Activated CD4-positive, alpha-beta memory T cell treated with anti-CD3 and anti-CD28 coated beads, Interleukin-2, amount 10 ng/mL, durations not matched to agents 7 days and 5 days (primary cell): ENCODE data around the gene FLT4. TPM values are rescaled to one million over a fixed set of nuclear protein-coding genes. Genes with fewer than 3 reads are reported as not detected.
A peak's percentile ranks its signal among the peaks of the same experiment; 100 is the strongest.
"Not testable (repeated sequence)": the region's sequence is repeated elsewhere in the genome, so short reads cannot be mapped to it uniquely, and the experiment has no call there.

ENCODE experiments used
- CTCF ChIA-PET: fragments of 350-600 bp; sonication (Branson Sonifier 250); formaldehyde crosslinking; loops from one replicate; lab custom pipeline; 2021; ENCODE audit warnings: antibody characterized with exemption, inconsistent platforms; lab: Charles Lee
- POLR2A ChIA-PET: fragments of 350-600 bp; sonication (Branson Sonifier 250); formaldehyde crosslinking; loops from one replicate; lab custom pipeline; 2021; ENCODE audit warnings: antibody characterized with exemption; lab: Charles Lee
- DNase-seq: peaks from one replicate; pipeline ENCODE4 v3.0.0-alpha.2; 2020
- H3K27ac Mint-ChIP-seq: one replicate; pipeline ENCODE4 v1.8.0; 2021; ENCODE audit warnings: mild to moderate bottlenecking, mixed read lengths
- H3K27me3 Mint-ChIP-seq: one replicate; pipeline ENCODE4 v1.8.0; 2021; ENCODE audit warnings: mixed read lengths
- H3K36me3 Mint-ChIP-seq: one replicate; pipeline ENCODE4 v1.8.0; 2021; ENCODE audit warnings: low read depth, mixed read lengths
- H3K4me1 Mint-ChIP-seq: one replicate; pipeline ENCODE4 v1.8.0; 2021; ENCODE audit warnings: mixed read lengths
- H3K4me3 Mint-ChIP-seq: one replicate; pipeline ENCODE4 v1.8.0; 2021; ENCODE audit warnings: mild to moderate bottlenecking, mixed read lengths
- H3K9me3 Mint-ChIP-seq: one replicate; pipeline ENCODE4 v1.8.0; 2021; ENCODE audit warnings: mixed read lengths
- total RNA-seq, 2 experiments: library from RNA; stranded (reverse); gene quantifications; one replicate each; pipeline ENCODE4 v1.2.3, GENCODE V29; 2021

The FLT4 gene
- total RNA-seq, 2 experiments from 2014 or later, result 0.38 to 0.45 TPM

DNA sequence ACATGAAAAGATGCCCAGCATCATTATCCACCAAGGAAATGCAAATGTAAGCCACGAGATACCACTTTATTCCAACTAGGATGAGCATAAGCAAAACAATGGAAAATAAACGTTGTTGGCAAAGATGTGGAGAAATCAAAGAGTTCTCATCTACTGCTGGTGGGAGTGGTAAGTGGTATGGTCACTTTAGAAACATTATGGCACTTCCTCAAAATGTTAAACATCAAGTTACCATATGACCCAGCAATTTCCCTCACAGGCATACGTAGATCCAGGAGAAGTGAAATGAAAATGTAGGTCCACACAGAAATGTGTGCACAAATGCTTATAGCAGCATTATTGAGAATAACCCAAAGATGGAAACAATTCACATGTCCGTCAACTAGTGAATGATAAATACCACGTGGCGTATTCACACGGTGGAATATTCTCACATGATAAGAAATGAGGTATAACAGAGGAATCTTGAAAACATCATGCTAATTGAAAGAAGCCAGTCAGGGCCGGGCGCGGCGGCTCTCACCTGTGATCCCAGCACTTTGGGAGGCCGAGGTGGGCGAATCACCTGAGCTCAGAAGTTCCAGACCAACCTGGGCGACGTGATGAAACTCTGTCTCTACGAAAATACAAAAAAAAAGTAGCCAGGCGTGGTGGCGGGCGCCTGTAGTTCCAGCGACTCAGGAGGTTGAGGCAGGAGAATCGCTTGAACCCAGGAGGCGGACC, 16.4 kb upstream of the FLT4 start:
- Mint-ChIP-seq H3K27ac (no peak overlapping the region), H3K4me1 (peaks cover 4% of the 10 kb centered on the region), H3K27me3 (peaks cover 5% of the 10 kb centered on the region), H3K4me3 (no peak overlapping the region), H3K9me3 (no peaks in the 10 kb centered on the region), H3K36me3 (no peaks in the 10 kb centered on the region)
- POLR2A ChIA-PET, result no interaction called here
- CTCF ChIA-PET, result no interaction called here
- DNase-seq, result no peak

DNA sequence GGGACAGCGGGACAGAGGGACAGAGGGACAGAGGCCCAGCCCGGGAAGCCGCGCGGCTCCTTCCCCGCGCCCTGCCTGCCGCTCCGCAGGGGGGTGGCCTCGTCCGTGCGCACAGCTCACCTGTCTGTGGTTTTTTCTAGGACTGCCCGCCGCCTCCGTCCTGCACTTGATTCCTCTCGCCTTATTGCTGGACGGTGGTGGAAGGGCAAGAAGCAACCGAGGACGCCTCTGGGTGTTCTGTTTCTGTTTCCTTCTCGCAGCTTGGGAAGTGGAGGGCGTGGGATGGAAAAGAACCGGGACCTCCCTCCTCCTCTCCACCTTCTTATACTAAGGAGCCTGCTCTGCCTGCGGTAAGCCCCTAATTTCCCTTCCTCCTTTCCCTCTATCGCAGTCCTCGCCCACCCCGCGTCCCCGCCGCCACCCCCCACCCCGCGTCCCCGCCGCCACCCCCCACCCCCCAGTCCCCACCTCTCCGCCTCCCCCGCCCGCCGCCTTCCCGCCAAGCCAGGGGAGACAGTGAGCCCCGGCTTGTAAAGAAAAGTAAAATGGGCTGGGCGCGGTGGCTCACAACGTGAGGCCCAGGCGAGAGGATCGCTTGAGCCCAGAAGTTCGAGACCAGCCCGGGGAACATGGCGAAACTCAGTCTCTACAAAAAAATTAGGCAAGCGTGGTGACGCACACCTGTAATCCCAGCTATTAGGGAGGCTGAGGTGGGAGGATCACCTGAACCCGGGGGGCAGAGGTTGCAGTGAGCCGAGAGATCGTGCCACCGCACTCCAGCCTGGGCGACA, 9.6 kb upstream of the FLT4 start:
- Mint-ChIP-seq H3K4me1 (no peaks in the 10 kb centered on the region), H3K36me3 (no peaks in the 10 kb centered on the region), H3K4me3 (no peak overlapping the region), H3K9me3 (no peaks in the 10 kb centered on the region), H3K27me3 (peaks cover 29% of the 10 kb centered on the region), H3K27ac (no peak overlapping the region)
- ChIA-PET POLR2A (no interaction called here), CTCF (no interaction called here)
- no peak for DNase-seq

DNA sequence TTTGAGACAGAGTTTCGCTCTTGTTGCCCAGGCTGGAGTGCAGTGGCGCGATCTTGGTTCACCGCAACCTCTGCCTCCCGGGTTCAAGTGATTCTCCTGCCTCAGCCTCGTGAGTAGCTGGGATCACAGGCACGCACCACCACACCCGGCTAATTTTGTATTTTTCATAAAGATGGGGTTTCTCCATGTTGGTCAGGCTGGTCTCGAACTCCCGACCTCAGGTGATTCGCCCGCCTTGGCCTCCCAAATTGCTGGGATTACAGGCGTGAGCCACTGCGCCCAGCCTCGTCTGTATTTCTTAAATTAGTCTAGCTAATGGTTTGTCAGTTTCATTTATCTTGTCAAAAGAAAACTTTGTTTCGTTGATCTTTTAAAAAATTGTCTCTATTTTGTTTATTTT, 5.8 kb upstream of the FLT4 start:
- H3K27ac Mint-ChIP-seq, DNase-seq, H3K36me3 Mint-ChIP-seq, CTCF ChIA-PET, H3K9me3 Mint-ChIP-seq, H3K4me1 Mint-ChIP-seq, POLR2A ChIA-PET, H3K4me3 Mint-ChIP-seq: not testable (repeated sequence)
- H3K27me3 Mint-ChIP-seq, result peaks cover 41% of the 10 kb centered on the region

DNA sequence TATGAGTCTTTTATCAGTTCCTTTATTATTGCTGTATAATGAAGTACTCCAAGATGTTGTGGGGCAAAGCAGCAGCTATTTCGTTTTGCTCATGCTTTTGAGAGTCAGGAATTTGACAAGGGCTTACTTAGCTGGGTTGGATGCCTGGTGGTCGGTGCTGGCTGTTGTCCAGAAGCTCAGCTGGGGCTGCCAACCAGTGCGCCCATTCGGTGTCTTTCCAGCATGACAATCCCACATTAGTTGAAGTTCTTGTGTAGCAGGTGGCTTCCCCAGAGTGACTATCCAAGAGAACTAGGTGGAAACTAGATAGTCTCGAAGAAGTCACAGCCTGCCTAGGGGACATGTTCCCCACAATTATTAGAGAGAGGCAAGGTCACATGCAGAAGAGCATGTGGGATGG, 3.4 kb upstream of the FLT4 start:
- no peaks in the 10 kb centered on the region for H3K9me3 Mint-ChIP-seq
- POLR2A ChIA-PET, result no interaction called here
- DNase-seq, result no peak
- no peak overlapping the region for H3K4me3 Mint-ChIP-seq
- no peak overlapping the region for H3K27ac Mint-ChIP-seq
- H3K36me3 Mint-ChIP-seq, result no peaks in the 10 kb centered on the region
- peaks cover 11% of the 10 kb centered on the region for H3K4me1 Mint-ChIP-seq
- H3K27me3 Mint-ChIP-seq, result peaks cover 45% of the 10 kb centered on the region
- CTCF ChIA-PET, result no interaction called here

DNA sequence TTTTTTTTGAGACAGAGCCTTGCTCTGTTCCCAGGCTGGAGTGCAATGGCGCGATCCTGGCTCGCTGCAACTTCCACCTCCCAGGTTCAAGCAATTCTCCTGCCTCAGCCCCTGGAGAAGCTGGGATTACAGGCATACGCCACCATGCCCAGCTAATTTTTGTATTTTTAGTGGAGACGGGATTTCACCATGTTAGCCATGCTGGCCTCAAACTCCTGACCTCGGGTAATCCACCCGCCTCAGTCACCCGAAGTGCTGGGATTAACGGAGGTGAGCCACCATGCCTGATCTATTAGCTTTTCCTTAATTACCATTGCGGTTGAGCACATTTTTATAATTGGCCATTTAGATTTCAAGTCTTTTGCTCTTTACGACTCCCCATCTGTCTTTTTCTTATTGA, 2.9 kb upstream of the FLT4 start:
- POLR2A ChIA-PET, result no interaction called here
- CTCF ChIA-PET, result no interaction called here
- Mint-ChIP-seq H3K27me3 (peaks cover 48% of the 10 kb centered on the region), H3K27ac (no peak overlapping the region), H3K9me3 (no peaks in the 10 kb centered on the region), H3K36me3 (no peaks in the 10 kb centered on the region), H3K4me1 (peaks cover 11% of the 10 kb centered on the region), H3K4me3 (no peak overlapping the region)
- no peak for DNase-seq

DNA sequence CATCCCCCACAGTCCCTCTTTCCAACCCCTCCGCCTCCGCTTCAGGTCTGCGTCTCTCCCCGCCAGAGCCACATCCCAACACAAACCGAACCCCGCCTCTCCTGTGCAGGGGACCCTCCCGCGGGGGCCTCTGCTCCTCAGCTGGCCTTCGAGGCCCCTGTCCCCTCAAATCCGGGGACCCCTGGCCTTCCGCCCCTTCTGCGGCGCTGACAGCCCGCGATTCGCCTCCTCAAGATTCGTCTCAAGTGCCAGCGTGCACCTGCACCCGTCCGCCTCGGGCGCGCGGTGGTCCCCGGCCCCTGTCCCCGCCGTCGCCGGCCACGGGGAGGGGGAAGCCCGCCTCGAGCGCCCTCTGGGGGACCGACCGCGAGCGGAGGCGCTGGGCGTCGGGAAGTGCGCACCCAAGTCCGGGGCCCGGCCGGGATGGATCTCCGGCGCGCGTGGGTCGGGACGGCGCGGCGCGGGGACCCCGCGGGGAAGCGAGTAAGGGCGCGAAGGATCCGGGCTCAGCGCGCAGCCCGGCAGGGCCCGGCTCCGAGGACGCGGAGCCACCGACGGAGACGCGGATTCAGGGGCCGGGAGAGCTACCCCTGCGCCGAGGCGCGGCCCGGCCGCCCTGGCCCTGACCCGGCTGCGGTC, 623 bp downstream of the FLT4 start:
- Mint-ChIP-seq H3K27me3 (peaks cover 42% of the 10 kb centered on the region), H3K36me3 (no peaks in the 10 kb centered on the region), H3K4me3 (peak overlapping the region; percentile 56), H3K27ac (no peak overlapping the region), H3K9me3 (no peaks in the 10 kb centered on the region), H3K4me1 (peaks cover 11% of the 10 kb centered on the region)
- DNase-seq, result no peak
- ChIA-PET CTCF (interaction anchor here (1.1 kb wide), 1 partner anchor 22 kb away, joined by 5 read pairs; no protein-coding TSS in a partner anchor), POLR2A (no interaction called here)

DNA sequence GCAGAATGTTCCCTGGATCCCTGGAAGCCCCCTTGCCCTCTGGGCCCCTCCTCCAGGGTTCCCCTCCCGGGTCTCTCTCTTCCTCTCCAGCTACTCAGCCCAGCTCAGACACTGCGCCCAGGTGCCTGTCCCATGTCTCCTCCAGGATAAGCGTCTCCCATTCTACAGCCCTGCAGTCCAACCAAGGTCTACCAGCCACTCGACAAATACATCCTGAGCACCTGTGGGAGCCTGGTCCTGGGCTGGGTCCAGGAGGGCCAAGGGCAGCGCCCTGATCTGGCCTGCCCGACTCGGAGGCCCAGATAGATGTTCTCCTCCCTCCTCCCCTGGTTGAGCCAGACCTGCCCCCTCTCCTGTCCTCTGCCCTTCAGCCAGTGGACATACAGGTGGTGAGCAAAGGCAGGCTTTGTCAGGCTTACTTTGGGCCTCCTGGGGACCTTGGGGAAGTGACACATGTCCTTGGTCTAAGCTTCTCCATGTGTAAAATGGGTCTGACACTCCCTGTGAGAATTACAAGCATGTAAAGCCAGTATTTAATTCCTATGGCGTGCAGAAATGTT, 1.4 kb downstream of the FLT4 start:
- no peaks in the 10 kb centered on the region for H3K36me3 Mint-ChIP-seq
- H3K9me3 Mint-ChIP-seq, result no peaks in the 10 kb centered on the region
- H3K4me1 Mint-ChIP-seq, result peaks cover 11% of the 10 kb centered on the region
- no peak overlapping the region for H3K27ac Mint-ChIP-seq
- H3K4me3 Mint-ChIP-seq, result peak overlapping the region; percentile 56
- no peak for DNase-seq
- POLR2A ChIA-PET, result no interaction called here
- peaks cover 42% of the 10 kb centered on the region for H3K27me3 Mint-ChIP-seq
- CTCF ChIA-PET, result no interaction called here

DNA sequence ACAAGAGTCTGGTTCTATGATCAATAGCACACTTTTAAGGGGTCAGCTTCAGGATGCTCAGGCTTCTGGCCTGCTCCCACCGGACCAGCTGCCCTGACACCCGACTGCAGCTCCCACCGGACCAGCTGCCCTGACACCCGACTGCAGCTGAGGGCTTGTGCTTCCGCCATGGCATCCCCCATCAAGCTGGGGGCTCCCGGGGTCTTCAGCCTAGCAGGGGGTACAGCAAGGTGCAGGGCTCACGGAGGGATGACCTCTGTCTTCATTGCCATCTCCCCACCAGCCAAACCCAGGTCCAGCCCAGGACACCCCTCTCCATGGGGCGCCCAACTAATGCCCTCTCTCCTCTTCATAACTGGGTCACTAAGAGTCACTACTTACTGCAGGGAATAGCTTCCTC, 1.9 kb downstream of the FLT4 start:
- Mint-ChIP-seq H3K4me3 (no peak overlapping the region), H3K27me3 (peaks cover 37% of the 10 kb centered on the region), H3K9me3 (no peaks in the 10 kb centered on the region), H3K36me3 (no peaks in the 10 kb centered on the region), H3K27ac (no peak overlapping the region), H3K4me1 (peaks cover 11% of the 10 kb centered on the region)
- POLR2A ChIA-PET, result no interaction called here
- CTCF ChIA-PET, result no interaction called here
- no peak for DNase-seq

DNA sequence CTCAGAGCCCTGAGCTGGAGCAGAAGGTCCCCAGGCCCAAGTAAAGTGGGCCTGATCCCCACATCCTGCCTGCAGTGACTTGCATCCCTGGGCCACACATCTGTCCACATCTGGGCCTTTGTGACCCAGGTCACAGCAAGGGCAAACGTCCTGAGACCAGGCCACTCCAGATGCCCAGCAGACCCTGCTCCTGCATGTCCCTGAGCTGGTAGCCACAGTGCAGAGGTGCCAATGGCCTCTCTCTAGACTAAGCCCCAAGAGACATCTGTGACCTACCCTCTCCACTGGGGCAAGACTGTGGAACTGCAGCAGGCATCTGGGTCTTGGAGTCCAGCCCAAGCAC, 2.5 kb downstream of the FLT4 start:
- no peak for DNase-seq
- H3K4me3 Mint-ChIP-seq, result no peak overlapping the region
- peaks cover 35% of the 10 kb centered on the region for H3K27me3 Mint-ChIP-seq
- no peaks in the 10 kb centered on the region for H3K9me3 Mint-ChIP-seq
- H3K4me1 Mint-ChIP-seq, result peaks cover 11% of the 10 kb centered on the region
- H3K36me3 Mint-ChIP-seq, result no peaks in the 10 kb centered on the region
- CTCF ChIA-PET, result no interaction called here
- POLR2A ChIA-PET, result no interaction called here
- H3K27ac Mint-ChIP-seq, result no peak overlapping the region

DNA sequence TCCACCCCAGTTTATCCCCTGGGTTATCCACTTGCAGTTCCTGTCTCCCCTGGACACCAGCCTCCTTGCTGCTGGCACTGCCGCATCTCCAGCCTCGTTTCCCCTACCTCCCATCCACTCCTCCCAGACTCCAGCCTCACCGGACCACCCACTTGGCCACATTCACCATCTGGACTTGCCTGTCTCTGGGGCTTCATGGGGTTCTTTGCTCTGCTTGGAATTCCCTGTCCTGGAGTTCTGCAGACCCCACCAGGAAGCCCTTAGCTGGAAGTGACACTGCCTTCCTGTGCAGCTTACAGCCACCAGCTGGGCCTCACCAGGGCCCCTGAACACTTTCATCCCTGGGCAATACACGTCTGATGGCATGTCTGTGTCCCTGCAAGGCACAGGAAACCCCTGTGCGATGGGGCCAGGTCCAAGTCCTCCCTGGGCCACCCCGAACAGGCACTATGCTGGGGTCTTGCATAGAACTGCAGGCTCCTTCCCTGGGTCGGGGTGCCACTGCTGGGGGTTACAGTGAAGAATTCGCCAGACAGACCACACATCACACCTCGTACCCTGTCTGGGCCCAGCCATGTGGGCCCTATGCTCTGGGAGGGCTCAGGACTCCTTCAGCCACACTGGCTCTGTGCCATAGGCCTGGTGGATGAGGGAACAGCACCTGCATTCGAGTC, 3.0 kb downstream of the FLT4 start:
- H3K4me1 Mint-ChIP-seq, result peaks cover 11% of the 10 kb centered on the region

DNA sequence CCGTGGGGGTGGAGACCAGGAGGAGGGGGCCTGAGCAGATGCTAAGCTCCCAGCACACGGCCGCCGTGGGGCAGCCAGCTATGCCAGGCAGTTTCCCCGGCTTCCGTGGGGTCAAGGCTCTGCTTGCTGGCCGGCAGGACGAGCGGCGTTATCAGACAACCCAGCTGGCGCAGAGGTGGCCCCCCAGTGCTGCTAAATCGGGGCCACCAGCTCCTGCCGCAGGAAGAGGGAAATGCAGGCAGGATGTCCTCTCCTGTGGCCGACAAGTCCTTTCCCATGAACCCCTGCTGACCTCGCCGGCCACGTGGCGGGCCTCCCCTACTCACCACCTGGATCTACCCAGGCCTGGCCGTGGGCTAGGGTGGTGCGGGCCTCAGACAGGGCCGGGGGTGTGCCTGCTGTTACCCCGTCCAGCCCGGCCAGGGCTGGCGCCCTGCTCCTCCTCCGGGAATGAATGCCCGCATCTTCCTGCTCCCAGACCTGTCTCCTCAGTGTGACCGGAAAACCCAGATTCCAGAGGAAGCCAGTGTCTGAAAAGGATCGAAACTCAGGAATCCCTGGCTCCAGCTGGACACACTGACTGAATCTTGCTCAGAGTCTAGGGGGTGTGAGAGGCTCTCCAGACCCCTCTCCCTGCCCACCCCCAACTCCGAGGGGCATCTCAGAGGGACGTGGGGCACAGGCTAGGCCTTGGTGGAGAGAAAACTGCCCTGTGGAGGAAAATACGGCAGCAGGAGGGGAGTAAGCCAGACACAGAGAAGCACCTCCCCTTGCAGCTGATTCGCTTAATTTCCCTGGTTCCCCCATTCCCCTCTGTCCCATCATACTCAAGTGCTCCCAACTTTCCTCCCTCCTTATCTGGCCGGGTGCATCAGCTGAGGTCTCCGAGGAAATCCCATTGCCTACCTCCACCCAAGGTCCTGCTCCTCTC, 3.9 kb downstream of the FLT4 start:
- Mint-ChIP-seq H3K36me3 (no peaks in the 10 kb centered on the region), H3K4me3 (no peak overlapping the region), H3K27me3 (peaks cover 22% of the 10 kb centered on the region), H3K4me1 (peaks cover 9% of the 10 kb centered on the region), H3K9me3 (no peaks in the 10 kb centered on the region), H3K27ac (no peak overlapping the region)
- ChIA-PET POLR2A (no interaction called here), CTCF (no interaction called here)
- no peak for DNase-seq

More for the DNA sequence above, 3.0 kb downstream of the FLT4 start:
- no peak for DNase-seq
- ChIA-PET POLR2A (no interaction called here), CTCF (no interaction called here)
- H3K36me3 Mint-ChIP-seq, result no peaks in the 10 kb centered on the region
- H3K27ac Mint-ChIP-seq, result no peak overlapping the region
- no peaks in the 10 kb centered on the region for H3K9me3 Mint-ChIP-seq
- no peak overlapping the region for H3K4me3 Mint-ChIP-seq
- H3K27me3 Mint-ChIP-seq, result peaks cover 31% of the 10 kb centered on the region

DNA sequence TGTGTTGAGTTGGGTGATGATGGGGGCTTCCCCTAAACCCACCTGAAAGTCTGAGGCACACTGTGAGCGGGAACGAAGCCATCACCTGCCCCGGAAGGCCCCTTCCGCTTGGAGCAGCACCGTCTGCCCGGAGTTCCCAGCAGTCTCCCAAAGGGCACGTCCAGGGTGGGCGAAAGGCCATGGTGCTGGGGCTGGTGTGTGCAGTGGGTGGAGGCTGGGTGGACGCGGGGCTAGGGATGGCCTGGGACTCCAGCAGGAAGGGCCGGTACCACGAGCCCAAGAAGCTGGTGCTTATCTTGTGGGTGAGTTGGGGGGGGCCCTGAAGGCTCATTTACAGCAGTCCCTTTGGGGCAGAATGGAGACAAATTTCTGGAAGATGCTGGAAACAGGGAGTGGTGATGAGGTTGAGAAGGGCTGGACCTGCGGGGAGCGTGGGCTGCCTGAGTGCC, 4.6 kb downstream of the FLT4 start:
- Mint-ChIP-seq H3K9me3 (no peaks in the 10 kb centered on the region), H3K4me3 (no peak overlapping the region), H3K36me3 (no peaks in the 10 kb centered on the region), H3K4me1 (peaks cover 4% of the 10 kb centered on the region), H3K27me3 (peaks cover 16% of the 10 kb centered on the region), H3K27ac (no peak overlapping the region)
- no peak for DNase-seq
- ChIA-PET CTCF (no interaction called here), POLR2A (no interaction called here)
